Mucosa of descending colon (tissue), 3 donors: ENCODE results near the gene CALN1. TPM values are rescaled to one million over a fixed set of nuclear protein-coding genes. Genes with fewer than 3 reads are reported as not detected.

Source experiments
- ATAC-seq: fragments of 200-7000 bp; cut with Tn5 transposase; one replicate; pipeline ENCODE4 v1.9.1; 2020; ENCODE audit warnings: mild to moderate bottlenecking, moderate library complexity
- DNase-seq, 3 donors: peaks; one replicate each; pipeline ENCODE4 v3.0.0-alpha.2; 2020
- H3K36me3 ChIP-seq: fragments of 200-600 bp; one replicate; pipeline ENCODE4 v1.8.0; 2021; ENCODE audit warnings: low read depth, mild to moderate bottlenecking
- H3K4me1 ChIP-seq: fragments of 200-600 bp; one replicate; pipeline ENCODE4 v1.8.0; 2021; ENCODE audit warnings: low read depth, mild to moderate bottlenecking
- H3K4me3 ChIP-seq: fragments of 200-600 bp; one replicate; pipeline ENCODE4 v1.8.0; 2021; ENCODE audit warnings: mild to moderate bottlenecking
- H3K9me3 ChIP-seq: fragments of 200-600 bp; one replicate; pipeline ENCODE4 v1.8.0; 2021; ENCODE audit warnings: mild to moderate bottlenecking
- intact Hi-C, 2 donors: fragments of 100-400 bp; cut with DNase I in 1 of 2; cut with micrococcal nuclease in 1 of 2; formaldehyde crosslinking; loops; one replicate each; pipeline versions ENCODE4 v1.11.0 to v1.11.1; 2022; cut with DNase I, micrococcal nuclease
- total RNA-seq, 3 donors: library from RNA; stranded (reverse); fragmentation: NEBNext Ultra II Directional in 2 of 3; extraction: Animal tissue kit (Norgen Biotek cat#: 25700) in 2 of 3; gene quantifications; one replicate each; pipeline versions ENCODE4 v1.2.1 to v1.2.4, GENCODE V29; 2021 to 2023
- TF ChIP-seq, protein P1 (sequence below): fragments of 200-600 bp; IDR thresholded peaks from one replicate; pipeline ENCODE4 v1.8.0; 2022; ENCODE audit warnings: antibody characterized with exemption, mild to moderate bottlenecking
- donor health status: DM: no; HTN: no; CAD: no; lungs with moderate emphysema.
- donor health status: DM: no; HTN: no; CAD: no.
- donor health status: DM: no; HTN: yes; CAD: no.

The CALN1 gene
- total RNA-seq, 3 donors from 2014 or later: not detected

DNA sequence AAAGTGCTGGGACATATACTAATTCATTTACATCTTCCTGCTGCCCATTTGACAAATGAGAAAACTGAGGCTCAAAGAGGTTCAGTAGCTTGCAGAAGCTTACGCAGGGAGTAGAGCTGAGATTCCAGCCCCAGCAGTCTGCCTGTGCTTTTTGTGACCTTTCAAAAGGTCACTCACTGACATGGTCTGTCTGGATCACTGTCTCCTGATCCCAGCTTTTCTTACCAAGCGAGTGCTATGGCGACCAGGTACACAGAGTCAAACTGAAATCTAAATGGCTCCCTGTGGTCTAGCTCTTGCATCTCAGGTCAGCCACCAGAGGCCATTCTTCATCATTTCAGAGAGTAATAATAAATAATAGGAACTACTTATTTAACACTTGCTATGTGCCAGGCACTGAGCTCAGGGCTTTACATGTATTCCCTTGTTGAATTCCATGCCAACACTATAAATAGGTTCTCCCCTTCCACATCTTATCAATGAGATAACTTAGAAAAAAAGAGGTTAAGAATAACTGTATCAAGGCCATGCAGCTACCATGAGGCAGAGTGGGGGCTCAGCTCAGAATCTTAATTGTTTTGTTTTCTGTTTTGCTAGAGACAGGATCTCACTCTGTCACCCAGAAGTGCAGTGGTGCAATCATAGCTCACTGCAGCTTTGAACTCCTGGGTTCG is 381.0 kb downstream of the CALN1 start:
- Histone ChIP-seq H3K4me3 (no peak overlapping the region), H3K36me3 (no peaks in the 10 kb centered on the region), H3K4me1 (no peaks in the 10 kb centered on the region), H3K9me3 (peaks cover 33% of the 10 kb centered on the region)
- intact Hi-C loops: no loop called here
- TF ChIP-seq, protein P1, sequence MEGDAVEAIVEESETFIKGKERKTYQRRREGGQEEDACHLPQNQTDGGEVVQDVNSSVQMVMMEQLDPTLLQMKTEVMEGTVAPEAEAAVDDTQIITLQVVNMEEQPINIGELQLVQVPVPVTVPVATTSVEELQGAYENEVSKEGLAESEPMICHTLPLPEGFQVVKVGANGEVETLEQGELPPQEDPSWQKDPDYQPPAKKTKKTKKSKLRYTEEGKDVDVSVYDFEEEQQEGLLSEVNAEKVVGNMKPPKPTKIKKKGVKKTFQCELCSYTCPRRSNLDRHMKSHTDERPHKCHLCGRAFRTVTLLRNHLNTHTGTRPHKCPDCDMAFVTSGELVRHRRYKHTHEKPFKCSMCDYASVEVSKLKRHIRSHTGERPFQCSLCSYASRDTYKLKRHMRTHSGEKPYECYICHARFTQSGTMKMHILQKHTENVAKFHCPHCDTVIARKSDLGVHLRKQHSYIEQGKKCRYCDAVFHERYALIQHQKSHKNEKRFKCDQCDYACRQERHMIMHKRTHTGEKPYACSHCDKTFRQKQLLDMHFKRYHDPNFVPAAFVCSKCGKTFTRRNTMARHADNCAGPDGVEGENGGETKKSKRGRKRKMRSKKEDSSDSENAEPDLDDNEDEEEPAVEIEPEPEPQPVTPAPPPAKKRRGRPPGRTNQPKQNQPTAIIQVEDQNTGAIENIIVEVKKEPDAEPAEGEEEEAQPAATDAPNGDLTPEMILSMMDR: no peak
- DNase-seq: no peak
- ATAC-seq: no peak

DNA sequence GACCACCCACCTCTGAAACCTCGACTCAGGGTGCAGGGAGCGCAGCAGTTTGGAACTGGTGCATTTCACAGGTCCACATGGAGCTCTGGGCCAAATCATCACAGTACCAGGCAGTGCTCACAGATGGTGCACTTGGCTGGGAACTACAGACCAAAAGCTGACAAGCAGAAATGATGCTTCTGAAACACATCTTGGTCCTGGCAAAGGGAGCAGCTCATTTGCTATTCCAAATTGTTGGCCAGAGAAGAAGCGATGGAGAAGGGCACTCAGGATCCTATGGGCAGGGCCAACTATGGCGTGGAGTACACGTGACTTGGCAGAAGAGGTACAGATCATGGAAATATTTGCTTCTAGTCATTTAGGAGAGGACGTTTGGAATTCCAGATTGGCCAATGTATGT is 383.9 kb downstream of the CALN1 start:
- Histone ChIP-seq H3K4me1 (no peaks in the 10 kb centered on the region), H3K4me3 (no peak overlapping the region), H3K36me3 (no peaks in the 10 kb centered on the region), H3K9me3 (peaks cover 42% of the 10 kb centered on the region)
- DNase-seq: no peak
- intact Hi-C loops: no loop called here
- ATAC-seq: no peak
- TF ChIP-seq, protein P1: no peak

DNA sequence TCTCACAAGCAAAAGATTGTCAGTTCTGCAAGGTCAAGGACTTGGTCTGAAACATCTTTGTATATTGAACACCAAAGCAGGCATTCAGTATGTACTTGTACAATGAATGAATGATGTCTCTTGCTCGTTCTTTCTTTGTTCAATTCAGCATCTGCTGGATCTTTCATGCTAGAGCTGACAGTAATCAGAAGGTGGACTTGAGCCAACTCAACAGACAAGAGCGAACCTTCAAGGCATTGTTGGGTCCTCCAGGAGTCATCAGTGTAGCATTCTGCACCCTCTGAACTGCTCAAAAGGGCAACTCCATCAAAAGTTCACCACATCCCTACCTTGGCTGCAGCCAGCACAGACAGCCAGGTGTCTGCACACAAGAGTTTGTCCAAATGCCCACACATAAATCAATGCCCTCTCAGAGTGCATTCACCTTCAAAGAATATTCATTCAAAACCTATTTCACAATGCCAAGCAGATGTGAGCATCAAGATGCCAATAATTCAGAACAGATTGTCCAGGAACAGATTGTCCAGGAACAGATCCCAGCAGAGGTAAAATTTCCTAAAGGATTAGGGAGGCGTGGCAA is 386.7 kb downstream of the CALN1 start:
- no peaks in the 10 kb centered on the region for H3K4me1 ChIP-seq
- no peaks in the 10 kb centered on the region for H3K36me3 ChIP-seq
- no peak overlapping the region for H3K4me3 ChIP-seq
- TF ChIP-seq, protein P1: no peak
- DNase-seq (no peak), ATAC-seq (no peak)
- intact Hi-C loops: no loop called here
- H3K9me3 ChIP-seq: peaks cover 49% of the 10 kb centered on the region

DNA sequence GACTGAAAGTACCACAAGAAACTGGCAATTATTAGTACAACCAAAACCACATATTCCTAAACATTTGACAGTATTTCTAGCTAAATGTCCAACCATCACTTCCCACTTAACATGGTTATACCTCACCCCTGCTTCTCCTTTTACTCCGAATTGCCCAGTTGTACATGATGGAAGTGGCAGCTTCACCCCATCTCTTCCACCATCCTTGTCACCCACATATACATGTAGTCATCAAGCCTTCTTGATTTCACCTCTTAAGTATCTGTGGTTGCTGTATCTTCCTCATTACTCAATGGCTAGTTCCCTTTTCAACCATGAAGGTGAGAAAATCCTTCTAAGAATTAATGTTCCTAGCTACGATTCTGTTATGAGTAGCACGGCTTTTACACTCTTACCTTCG is 388.2 kb downstream of the CALN1 start:
- Histone ChIP-seq H3K4me3 (no peak overlapping the region), H3K4me1 (no peaks in the 10 kb centered on the region), H3K36me3 (no peaks in the 10 kb centered on the region), H3K9me3 (peaks cover 54% of the 10 kb centered on the region)
- ATAC-seq (no peak), DNase-seq (no peak)
- TF ChIP-seq, protein P1: no peak
- intact Hi-C loops: no loop called here

DNA sequence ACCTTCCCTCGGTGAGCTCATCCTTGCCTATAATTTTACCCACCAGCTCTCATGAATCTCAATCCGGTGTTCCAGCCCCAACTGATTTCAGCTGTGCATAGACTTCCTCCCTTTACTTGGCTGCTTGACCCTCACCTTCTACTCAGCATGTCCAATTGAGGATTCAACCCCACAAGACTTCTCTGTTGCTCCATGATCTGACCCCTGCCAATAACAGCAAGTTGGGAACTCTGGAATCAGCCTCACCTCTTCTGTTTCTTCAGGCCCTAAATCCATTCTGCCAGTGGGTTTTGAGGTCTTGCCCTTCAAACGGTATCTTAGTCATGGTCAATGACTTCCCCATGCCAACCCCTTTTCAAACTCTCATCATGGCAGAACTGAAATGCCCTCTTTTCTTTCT is 390.4 kb downstream of the CALN1 start:
- DNase-seq: no peak
- peaks cover 60% of the 10 kb centered on the region for H3K9me3 ChIP-seq
- H3K36me3 ChIP-seq: no peaks in the 10 kb centered on the region
- intact Hi-C loops: no loop called here
- H3K4me1 ChIP-seq: no peaks in the 10 kb centered on the region
- TF ChIP-seq, protein P1: no peak
- no peak for ATAC-seq
- no peak overlapping the region for H3K4me3 ChIP-seq
